Smooth muscle cell of the umbilical artery (primary cell): ENCODE data around the gene IBSP. TPM values are rescaled to one million over a fixed set of nuclear protein-coding genes. Genes with fewer than 3 reads are reported as not detected.

Source experiments
- total RNA-seq: library from RNA; depleted of rRNA; stranded (reverse); fragments of >200 nt; gene quantifications from 2 replicates; pipeline ENCODE4 v1.2.3, GENCODE V29; 2014

Gene IBSP, protein sequence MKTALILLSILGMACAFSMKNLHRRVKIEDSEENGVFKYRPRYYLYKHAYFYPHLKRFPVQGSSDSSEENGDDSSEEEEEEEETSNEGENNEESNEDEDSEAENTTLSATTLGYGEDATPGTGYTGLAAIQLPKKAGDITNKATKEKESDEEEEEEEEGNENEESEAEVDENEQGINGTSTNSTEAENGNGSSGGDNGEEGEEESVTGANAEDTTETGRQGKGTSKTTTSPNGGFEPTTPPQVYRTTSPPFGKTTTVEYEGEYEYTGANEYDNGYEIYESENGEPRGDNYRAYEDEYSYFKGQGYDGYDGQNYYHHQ
- not detected in 2 replicates for total RNA-seq

DNA sequence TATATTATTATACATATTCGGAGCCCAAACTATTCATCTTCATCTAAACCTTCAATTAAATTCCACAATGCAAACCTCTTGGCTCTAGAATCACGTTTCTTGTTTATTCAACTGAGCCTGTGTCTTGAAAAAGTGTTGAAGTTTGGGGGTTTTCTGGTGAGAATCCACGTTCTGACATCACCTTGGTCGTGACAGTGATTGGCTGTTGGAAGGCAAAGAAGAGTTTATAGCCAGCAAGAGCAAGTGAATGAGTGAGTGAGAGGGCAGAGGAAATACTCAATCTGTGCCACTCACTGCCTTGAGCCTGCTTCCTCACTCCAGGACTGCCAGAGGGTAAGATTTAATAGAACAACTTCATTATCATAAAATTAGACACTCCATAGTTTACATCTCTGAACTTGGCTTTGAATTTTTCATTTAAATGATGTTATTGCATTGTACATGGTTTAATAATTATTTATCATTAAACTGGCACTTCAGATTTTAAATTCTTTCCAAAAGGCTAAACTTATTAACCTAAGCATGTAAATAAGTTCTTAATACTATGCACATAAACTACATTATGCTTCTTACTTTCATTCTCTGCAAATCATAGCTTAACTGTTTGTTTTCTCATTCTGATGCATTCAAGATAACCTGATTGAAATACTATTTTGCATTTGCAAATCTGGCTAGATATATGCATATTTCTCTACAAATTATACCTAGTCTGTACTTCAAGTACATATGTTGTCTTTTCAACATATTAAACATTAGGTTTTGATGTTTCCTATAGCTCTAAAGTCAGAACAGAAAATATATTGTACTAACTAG lies at the start of gene IBSP:
Gene IBSP (plus strand): TSS at position 254 of the 813 bp plus-strand sequence. CDS start 2,808 bp downstream, outside the sequence.

DNA sequence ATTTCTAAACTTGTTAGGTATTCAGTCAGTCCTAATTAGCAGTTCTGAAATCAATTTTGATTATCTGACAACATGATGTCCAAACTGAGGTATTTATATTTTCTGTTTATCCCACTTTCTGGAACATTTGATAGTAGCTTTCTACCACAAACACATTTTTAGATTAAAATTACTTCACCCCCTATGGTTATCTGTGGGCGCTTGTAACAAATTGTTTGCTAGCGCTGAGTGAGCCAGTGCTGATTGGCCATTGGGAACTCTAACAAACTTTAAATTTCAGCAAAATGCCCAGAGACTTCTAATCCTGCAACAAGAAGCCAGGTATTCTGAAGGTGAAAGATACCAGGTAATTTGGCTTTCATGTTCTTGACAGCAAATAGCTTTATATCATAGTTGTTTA lies 33.3 kb downstream of the IBSP start, which contains the start of gene MEPE:
Gene MEPE (plus strand): TSS at position 301 of the 400 bp plus-strand sequence. CDS start 1,746 bp downstream, outside the sequence.

Other genes with a start within 250 kb of the IBSP start
- not detected in 2 replicates for gene DSPP, start 191.0 kb upstream of the IBSP start, total RNA-seq
- not detected in 2 replicates for gene DMP1, start 149.3 kb upstream of the IBSP start, total RNA-seq
- not detected in 2 replicates for gene MEPE, start 33.4 kb downstream of the IBSP start, total RNA-seq
- 3.3 and 6.9 TPM in 2 replicates for gene SPP1, start 176.2 kb downstream of the IBSP start, total RNA-seq
- gene PKD2, start 208.1 kb downstream of the IBSP start, total RNA-seq, result 79.9 and 88.5 TPM in 2 replicates